Activated CD4-positive, alpha-beta memory T cell treated with anti-CD3 and anti-CD28 coated beads for 36 hours (primary cell): ENCODE measurements around the gene TM9SF3. TPM values are rescaled to one million over a fixed set of nuclear protein-coding genes. Genes with fewer than 3 reads are reported as not detected.

Source experiments
- CTCF ChIA-PET: fragments of 350-600 bp; sonication (Branson Sonifier 250); formaldehyde crosslinking; loops from one replicate; lab custom pipeline; 2021; ENCODE audit warnings: antibody characterized with exemption, inconsistent platforms; lab: Charles Lee
- POLR2A ChIA-PET: fragments of 350-600 bp; sonication (Branson Sonifier 250); formaldehyde crosslinking; loops from one replicate; lab custom pipeline; 2021; ENCODE audit warnings: antibody characterized with exemption; lab: Charles Lee
- DNase-seq: peaks from one replicate; pipeline ENCODE4 v3.0.0-alpha.2; 2020
- H3K27ac Mint-ChIP-seq: one replicate; pipeline ENCODE4 v1.8.0; 2021; ENCODE audit warnings: mixed read lengths
- H3K27me3 Mint-ChIP-seq: one replicate; pipeline ENCODE4 v1.8.0; 2021; ENCODE audit warnings: mixed read lengths
- H3K36me3 Mint-ChIP-seq: one replicate; pipeline ENCODE4 v1.8.0; 2021; ENCODE audit warnings: mixed read lengths
- H3K4me1 Mint-ChIP-seq: one replicate; pipeline ENCODE4 v1.8.0; 2021; ENCODE audit warnings: low read depth, mixed read lengths
- H3K4me3 Mint-ChIP-seq: one replicate; pipeline ENCODE4 v1.8.0; 2021; ENCODE audit warnings: mild to moderate bottlenecking, mixed read lengths
- H3K9me3 Mint-ChIP-seq: one replicate; pipeline ENCODE4 v1.8.0; 2021; ENCODE audit warnings: mixed read lengths
- intact Hi-C: fragments of 100-400 bp; cut with micrococcal nuclease; formaldehyde crosslinking; loops from one replicate; pipeline ENCODE4 v1.15.1; 2023
- total RNA-seq, 2 experiments: library from RNA; stranded (reverse); gene quantifications; one replicate each; pipeline ENCODE4 v1.2.3, GENCODE V29; 2021

The TM9SF3 gene
- total RNA-seq, 2 experiments from 2014 or later, result 75.6 to 79.7 TPM

DNA sequence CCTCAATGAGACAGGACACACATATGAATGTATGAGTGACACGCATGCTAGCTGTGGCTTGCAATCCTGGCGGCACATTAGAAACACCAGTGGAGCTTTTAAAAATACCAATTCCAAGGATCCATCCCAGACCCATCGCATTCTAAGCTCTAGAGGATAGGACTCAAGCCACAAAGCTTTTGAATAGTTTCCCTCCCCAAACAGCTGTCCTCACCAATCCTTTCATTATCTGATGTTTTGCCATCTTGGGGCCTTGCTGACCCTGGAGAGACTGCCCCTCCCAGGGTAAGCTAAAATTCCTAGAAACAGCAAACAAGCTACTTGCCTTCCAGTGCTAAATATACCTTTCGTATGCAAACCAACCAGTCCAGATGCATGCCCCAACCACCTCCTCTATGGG, 8.9 kb upstream of the TM9SF3 start:
- Mint-ChIP-seq H3K4me1 (peaks cover 5% of the 10 kb centered on the region), H3K27ac (no peak overlapping the region), H3K4me3 (no peak overlapping the region), H3K36me3 (peaks cover 3% of the 10 kb centered on the region), H3K27me3 (peaks cover 3% of the 10 kb centered on the region), H3K9me3 (no peaks in the 10 kb centered on the region)
- ChIA-PET POLR2A (no interaction called here), CTCF (no interaction called here)
- no peak for DNase-seq
- intact Hi-C loops, result no loop called here

DNA sequence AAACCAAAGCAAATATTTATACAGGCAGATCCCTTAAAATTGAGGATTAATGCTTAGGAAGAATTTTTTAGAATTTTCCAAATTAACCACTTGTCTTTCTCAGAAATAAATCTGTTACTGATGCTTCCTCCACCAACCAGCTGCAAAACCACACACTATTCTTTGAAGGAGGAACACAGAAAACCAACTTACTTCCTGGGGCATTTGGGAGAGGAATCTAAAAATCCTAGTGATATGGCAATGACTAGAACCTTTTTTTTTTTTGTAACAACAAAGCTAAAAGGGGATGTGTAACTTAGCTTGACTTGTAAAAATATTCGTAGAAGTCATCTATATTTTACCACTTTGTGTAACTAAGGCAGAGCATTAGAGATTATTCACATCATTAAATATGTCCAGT, 5.1 kb upstream of the TM9SF3 start:
- Mint-ChIP-seq H3K36me3 (peaks cover 3% of the 10 kb centered on the region), H3K9me3 (no peaks in the 10 kb centered on the region), H3K27me3 (peaks cover 6% of the 10 kb centered on the region), H3K4me3 (no peak overlapping the region), H3K27ac (no peak overlapping the region), H3K4me1 (peaks cover 11% of the 10 kb centered on the region)
- DNase-seq, result no peak
- intact Hi-C loops, result no loop called here
- ChIA-PET POLR2A (no interaction called here), CTCF (interaction anchor here (0.9 kb wide), 1 partner anchor 78 kb away, joined by 5 read pairs; the partner anchor contains the start of gene TLL2)

DNA sequence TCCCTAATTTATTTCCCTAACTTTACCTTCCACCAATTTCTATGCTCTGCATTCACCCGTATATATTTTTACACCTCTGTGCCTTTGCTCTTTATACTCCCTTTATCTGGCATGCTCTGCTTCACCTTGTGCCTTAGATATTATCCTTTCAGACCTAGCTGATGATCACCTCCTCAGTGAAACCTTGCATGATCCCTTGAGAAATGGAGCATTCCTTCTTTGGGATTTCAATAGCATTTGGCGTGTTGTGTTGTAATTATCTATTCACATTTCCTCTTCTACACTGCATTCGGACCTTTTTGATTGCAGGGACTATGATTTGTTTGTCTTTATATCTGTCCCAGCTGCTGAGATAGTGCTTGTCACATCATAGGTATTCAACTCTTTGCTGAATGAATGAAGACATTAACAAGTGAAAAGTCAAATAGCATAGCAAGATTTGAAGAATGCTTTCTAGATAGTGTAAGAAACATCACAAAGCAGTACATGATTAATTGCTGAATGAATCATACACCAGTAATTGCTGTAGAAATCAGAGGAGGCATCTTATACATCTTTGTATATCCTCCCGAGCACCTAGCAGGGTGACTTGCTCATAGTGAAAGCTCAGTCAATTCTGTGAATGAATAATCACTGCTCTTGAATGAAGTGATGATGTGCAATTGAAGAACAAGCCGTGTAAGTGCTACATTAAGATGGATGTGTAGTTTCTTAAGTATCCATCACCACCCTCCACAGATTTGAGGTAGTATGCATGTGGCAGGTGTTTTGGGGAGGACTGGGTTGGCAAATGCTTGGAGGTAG, 2.0 kb upstream of the TM9SF3 start:
- no peak overlapping the region for H3K4me3 Mint-ChIP-seq
- POLR2A ChIA-PET, result interaction anchor here (0.6 to 0.7 kb wide), 2 partner anchors 23 to 98 kb away, joined by 3 read pairs; no protein-coding TSS in a partner anchor
- peaks cover 24% of the 10 kb centered on the region for H3K4me1 Mint-ChIP-seq
- CTCF ChIA-PET, result interaction anchor here (1.2 to 1.5 kb wide), 2 partner anchors 10 to 18 kb away, joined by 3 read pairs; no protein-coding TSS in a partner anchor
- no peaks in the 10 kb centered on the region for H3K9me3 Mint-ChIP-seq
- intact Hi-C loops, result loop anchor here (1.0 to 10.0 kb wide), 12 partner anchors 74 to 934 kb away; partner anchors contain the start of genes ALDH18A1 and RRP12
- peak; percentile 51 for DNase-seq
- peaks cover 7% of the 10 kb centered on the region for H3K36me3 Mint-ChIP-seq
- peaks cover 6% of the 10 kb centered on the region for H3K27me3 Mint-ChIP-seq
- no peak overlapping the region for H3K27ac Mint-ChIP-seq

DNA sequence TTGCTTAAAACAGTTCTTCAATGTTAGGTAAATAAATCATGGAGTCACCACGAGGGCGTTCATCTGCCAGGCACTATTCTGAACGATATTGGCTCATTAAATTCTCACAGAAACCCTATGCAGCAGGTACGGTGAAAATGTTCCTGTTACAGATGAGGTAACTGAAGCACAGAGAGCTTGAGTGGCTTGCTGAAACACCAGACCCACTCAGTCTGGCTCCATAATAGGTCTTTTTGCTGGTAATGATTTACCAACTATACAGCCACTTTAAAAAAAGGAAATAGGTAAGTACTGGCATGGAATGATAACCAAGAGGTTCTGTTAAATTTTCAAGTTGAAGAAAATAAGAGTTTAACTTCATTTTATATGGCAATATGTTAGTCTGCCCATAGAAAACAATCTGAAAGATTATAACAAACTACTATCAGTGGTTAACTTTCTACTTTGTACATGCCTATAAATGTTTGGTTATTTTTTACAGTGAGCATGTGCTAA, 1.3 kb upstream of the TM9SF3 start:
- intact Hi-C loops, result loop anchor here (2.0 to 10.0 kb wide), 9 partner anchors 73 to 933 kb away; partner anchors contain the start of genes ALDH18A1 and RRP12
- peaks cover 6% of the 10 kb centered on the region for H3K27me3 Mint-ChIP-seq
- H3K4me1 Mint-ChIP-seq, result peaks cover 32% of the 10 kb centered on the region
- POLR2A ChIA-PET, result interaction anchor here (0.6 kb wide), 1 partner anchor 98 kb away, joined by 3 read pairs; no protein-coding TSS in a partner anchor
- H3K36me3 Mint-ChIP-seq, result peaks cover 7% of the 10 kb centered on the region
- no peaks in the 10 kb centered on the region for H3K9me3 Mint-ChIP-seq
- DNase-seq, result no peak
- H3K4me3 Mint-ChIP-seq, result no peak overlapping the region
- H3K27ac Mint-ChIP-seq, result no peak overlapping the region
- CTCF ChIA-PET, result no interaction called here

DNA sequence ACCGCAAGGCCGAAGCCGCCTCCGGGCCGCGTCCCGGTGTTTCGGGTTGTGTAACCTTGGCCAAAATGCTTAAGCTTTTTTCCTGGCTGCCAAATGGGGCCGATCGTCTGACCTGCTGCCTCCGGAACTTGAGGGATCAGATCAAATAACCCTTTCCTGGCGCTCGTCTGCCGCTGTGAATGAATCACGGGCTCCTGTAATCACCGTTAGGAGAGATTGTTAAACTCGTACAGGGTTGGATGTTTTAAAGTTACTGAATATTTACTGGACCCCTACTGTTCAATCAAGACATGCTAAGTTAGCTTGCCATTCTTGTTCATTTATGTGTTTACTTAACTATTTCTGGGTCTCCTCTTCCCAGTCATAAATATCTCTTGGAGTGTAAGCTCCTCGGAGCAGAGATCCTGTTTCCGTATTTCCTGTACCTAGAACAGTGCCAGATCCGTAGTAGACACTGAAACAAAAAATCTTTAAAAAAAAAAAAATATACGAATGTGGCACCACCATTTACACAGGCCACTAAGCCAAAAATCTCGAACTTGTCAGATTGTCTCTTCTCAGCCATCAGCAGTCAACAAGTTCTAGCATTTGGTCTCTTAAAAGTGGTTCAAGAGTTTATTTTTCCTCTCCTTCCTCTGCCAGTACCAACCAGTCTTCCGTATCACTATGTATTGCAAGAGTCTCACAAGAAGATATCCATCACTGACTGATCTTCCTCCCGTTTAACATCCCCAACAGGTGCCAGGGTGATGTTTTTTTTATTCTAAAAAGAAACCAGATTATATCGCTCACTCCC, 650 bp upstream of the TM9SF3 start:
- no peak overlapping the region for H3K4me3 Mint-ChIP-seq
- H3K4me1 Mint-ChIP-seq, result peaks cover 32% of the 10 kb centered on the region
- H3K27me3 Mint-ChIP-seq, result peaks cover 6% of the 10 kb centered on the region
- peaks cover 7% of the 10 kb centered on the region for H3K36me3 Mint-ChIP-seq
- intact Hi-C loops, result loop anchor here (2.0 to 10.0 kb wide), 10 partner anchors 21 to 933 kb away; partner anchors contain the start of genes ALDH18A1 and RRP12
- CTCF ChIA-PET, result interaction anchor here (0.8 to 1.0 kb wide), 2 partner anchors 245 to 623 kb away, joined by 3 read pairs; no protein-coding TSS in a partner anchor
- POLR2A ChIA-PET, result no interaction called here
- no peak overlapping the region for H3K27ac Mint-ChIP-seq
- peak; percentile 64 for DNase-seq
- no peaks in the 10 kb centered on the region for H3K9me3 Mint-ChIP-seq

DNA sequence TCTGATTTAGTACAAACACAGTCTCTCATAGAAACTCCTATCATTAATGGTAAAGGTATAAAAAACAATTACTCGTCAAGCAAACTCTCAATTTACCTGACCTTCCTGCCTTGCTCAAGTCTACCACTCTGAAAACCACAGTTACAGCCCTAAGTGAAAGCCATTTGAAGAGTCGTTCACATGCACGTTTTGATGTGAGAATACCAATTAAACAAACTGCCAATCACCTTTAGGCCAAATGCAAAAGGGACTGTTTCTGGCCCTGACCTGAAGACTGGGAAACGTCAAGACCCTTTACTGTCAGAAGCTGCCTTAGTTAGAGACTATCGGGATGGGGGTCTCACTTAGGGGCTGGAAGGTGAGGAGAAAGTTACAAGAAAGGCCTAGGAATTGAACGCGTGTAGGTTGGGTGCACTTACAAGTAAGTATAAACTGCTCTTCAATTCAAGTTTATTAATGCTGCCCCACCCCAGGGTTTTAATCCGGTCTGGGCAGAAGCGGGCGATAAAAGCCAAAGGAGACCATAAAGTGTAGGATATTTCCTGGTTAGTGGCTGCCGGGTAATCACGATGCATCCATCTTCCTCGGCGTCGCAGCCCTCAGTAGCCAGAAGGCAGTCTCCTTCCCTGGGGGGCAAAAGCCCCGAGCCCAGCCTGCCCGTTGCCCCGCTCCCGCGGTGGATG, 935 bp downstream of the TM9SF3 start:
- CTCF ChIA-PET, result no interaction called here

DNA sequence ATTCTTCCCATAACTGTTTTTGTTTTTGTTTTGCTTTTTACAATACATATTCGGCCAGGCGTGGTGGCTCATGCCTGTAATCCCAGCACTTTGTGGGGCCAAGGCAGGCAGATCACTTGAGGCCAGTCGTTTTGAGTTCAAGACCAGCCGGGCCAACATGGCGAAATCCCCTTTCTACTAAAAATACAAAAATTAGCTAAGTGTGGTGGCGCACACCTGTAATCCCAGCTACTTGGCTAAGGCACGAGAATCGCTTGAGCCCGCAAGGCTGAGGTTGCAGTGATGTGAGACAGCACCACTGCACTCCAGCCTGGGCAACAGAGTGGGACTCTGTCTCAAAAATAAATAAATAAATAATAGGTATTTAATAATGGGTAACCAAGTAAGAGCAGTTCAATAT, 2.3 kb downstream of the TM9SF3 start:
- Mint-ChIP-seq H3K9me3 (no peaks in the 10 kb centered on the region), H3K27ac (no peak overlapping the region), H3K27me3 (no peaks in the 10 kb centered on the region), H3K4me1 (peaks cover 49% of the 10 kb centered on the region), H3K4me3 (no peak overlapping the region), H3K36me3 (peaks cover 9% of the 10 kb centered on the region)
- intact Hi-C loops, result loop anchor here (10.0 kb wide), 3 partner anchors 110 to 930 kb away; partner anchors contain the start of gene ALDH18A1
- ChIA-PET POLR2A (interaction anchor here (0.7 kb wide), 1 partner anchor 262 kb away, joined by 6 read pairs; no protein-coding TSS in a partner anchor), CTCF (interaction anchor here (1.8 kb wide), 1 partner anchor 210 kb away, joined by 4 read pairs; no protein-coding TSS in a partner anchor)
- DNase-seq, result no peak

More for the DNA sequence above, 935 bp downstream of the TM9SF3 start:
- Mint-ChIP-seq H3K4me3 (peak overlapping the region; percentile 97), H3K27ac (peak overlapping the region; percentile 95), H3K9me3 (no peaks in the 10 kb centered on the region), H3K36me3 (peaks cover 7% of the 10 kb centered on the region), H3K27me3 (peaks cover 4% of the 10 kb centered on the region), H3K4me1 (peaks cover 39% of the 10 kb centered on the region)
- DNase-seq, result no peak
- POLR2A ChIA-PET, result interaction anchor here (0.6 kb wide), 1 partner anchor 221 kb away, joined by 3 read pairs; no protein-coding TSS in a partner anchor
- intact Hi-C loops, result loop anchor here (2.0 to 10.0 kb wide), 9 partner anchors 19 to 931 kb away; partner anchors contain the start of genes ALDH18A1 and RRP12

DNA sequence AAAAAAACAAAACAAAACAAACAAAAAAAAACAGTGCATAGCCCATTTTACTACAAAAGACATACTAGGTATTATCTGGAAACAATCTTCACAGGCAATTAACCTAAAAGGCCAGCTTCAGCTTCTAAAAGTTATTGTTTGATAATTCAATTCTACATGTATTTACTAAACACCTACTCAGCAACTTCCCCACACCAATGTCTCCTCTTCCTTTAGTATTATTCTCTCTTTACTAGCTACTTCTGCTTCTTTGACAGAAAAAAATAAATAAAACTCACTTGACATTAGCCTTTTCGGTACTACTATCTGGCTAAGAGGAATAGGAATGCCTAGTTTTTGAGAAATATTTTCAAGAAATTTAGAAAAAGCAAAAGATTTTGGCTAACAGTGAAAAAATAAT, 2.8 kb downstream of the TM9SF3 start:
- H3K27me3 Mint-ChIP-seq, result no peaks in the 10 kb centered on the region
- no peak overlapping the region for H3K4me3 Mint-ChIP-seq
- H3K36me3 Mint-ChIP-seq, result peaks cover 9% of the 10 kb centered on the region
- no peak overlapping the region for H3K27ac Mint-ChIP-seq
- peaks cover 51% of the 10 kb centered on the region for H3K4me1 Mint-ChIP-seq
- intact Hi-C loops, result loop anchor here (10.0 kb wide), 3 partner anchors 111 to 929 kb away; partner anchors contain the start of gene ALDH18A1
- ChIA-PET CTCF (interaction anchor here (1.8 kb wide), 1 partner anchor 209 kb away, joined by 4 read pairs; no protein-coding TSS in a partner anchor), POLR2A (interaction anchor here (0.7 kb wide), 1 partner anchor 261 kb away, joined by 6 read pairs; no protein-coding TSS in a partner anchor)
- H3K9me3 Mint-ChIP-seq, result no peaks in the 10 kb centered on the region
- no peak for DNase-seq

DNA sequence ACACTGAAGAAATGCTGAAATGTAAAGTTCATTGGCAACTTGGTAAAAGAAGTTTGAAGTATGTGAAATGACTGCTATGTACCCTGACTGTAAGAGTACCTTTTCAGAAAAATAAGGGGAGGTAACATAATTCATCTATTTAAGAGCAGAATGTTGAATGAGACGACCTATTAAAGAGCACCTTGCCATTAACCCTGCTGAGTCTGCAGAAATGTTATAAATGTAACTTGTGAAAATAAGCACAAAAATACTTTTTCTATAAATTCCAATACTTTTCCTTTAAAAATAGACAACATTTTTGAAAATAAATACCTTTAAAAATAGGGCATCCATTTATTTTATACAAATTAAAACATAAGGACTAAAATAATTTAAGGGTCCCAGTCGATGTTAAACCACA, 7.7 kb downstream of the TM9SF3 start:
- Mint-ChIP-seq H3K9me3 (no peaks in the 10 kb centered on the region), H3K4me3 (no peak overlapping the region), H3K4me1 (peaks cover 68% of the 10 kb centered on the region), H3K36me3 (peaks cover 17% of the 10 kb centered on the region), H3K27me3 (no peaks in the 10 kb centered on the region), H3K27ac (no peak overlapping the region)
- CTCF ChIA-PET, result no interaction called here
- intact Hi-C loops, result no loop called here
- no peak for DNase-seq
- POLR2A ChIA-PET, result no interaction called here

DNA sequence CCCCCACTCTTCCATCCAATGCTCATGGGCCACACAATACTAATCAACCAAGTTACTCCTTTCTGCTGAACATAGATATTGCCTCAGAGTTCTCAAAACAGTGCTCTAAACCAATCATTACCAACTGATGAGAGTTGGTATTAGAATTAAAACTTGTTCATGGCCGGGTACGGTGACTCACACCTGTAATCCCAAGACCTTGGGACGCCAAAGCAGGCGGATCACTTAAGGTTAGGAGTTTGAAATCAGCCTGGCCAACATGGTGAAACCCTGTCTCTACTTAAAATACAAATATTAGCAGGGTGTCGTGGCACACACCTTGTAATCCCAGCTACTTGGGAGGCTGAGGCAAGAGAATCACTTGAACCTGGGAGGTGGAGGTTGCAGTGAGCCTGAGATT, 8.2 kb downstream of the TM9SF3 start:
- H3K36me3 Mint-ChIP-seq, result peaks cover 17% of the 10 kb centered on the region
- H3K4me1 Mint-ChIP-seq, result peaks cover 65% of the 10 kb centered on the region
- CTCF ChIA-PET, result no interaction called here
- no peaks in the 10 kb centered on the region for H3K27me3 Mint-ChIP-seq
- intact Hi-C loops, result no loop called here
- H3K27ac Mint-ChIP-seq, result no peak overlapping the region
- H3K4me3 Mint-ChIP-seq, result no peak overlapping the region
- no peaks in the 10 kb centered on the region for H3K9me3 Mint-ChIP-seq
- DNase-seq, result no peak
- POLR2A ChIA-PET, result no interaction called here

DNA sequence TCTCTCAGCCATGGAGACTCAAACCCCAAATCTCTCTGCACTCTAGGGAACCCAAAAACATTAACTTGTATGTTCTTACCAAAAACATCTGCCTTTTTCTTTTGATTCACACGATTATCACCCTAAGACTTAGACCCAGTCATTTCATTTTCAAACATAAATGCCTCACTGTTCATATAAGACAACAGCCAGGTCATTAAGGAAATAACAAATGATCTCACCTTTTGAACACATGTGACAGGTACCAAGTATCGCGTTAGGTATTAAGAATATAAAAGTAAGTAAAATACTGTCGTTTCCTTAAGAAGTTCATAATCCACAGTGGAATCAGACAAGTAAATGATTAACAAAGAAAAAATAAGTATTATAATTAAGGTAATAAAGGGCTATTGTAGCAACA, 8.8 kb downstream of the TM9SF3 start:
- H3K9me3 Mint-ChIP-seq, result no peaks in the 10 kb centered on the region
- H3K27ac Mint-ChIP-seq, result no peak overlapping the region
- H3K27me3 Mint-ChIP-seq, result no peaks in the 10 kb centered on the region
- ChIA-PET CTCF (no interaction called here), POLR2A (no interaction called here)
- intact Hi-C loops, result no loop called here
- no peak overlapping the region for H3K4me3 Mint-ChIP-seq
- DNase-seq, result no peak
- peaks cover 21% of the 10 kb centered on the region for H3K36me3 Mint-ChIP-seq
- H3K4me1 Mint-ChIP-seq, result peaks cover 61% of the 10 kb centered on the region
